PC-9 (cell line): Measurements from ENCODE around the gene NPC2. TPM values are rescaled to one million over a fixed set of nuclear protein-coding genes. Genes with fewer than 3 reads are reported as not detected.

Experiments used
- BruUV-seq: library from RNA; stranded (reverse); fragments of 400-500 nt; replicated peaks from 2 replicates; lab custom pipeline; 2021; lab: Mats Ljungman, UMichigan
- CTCF ChIA-PET: fragments of 300-600 bp; sonication (Branson Sonifier 250); formaldehyde crosslinking; loops from one replicate; lab custom pipeline; 2022; ENCODE audit warnings: antibody characterized with exemption; lab: Charles Lee
- POLR2A ChIA-PET: fragments of 300-600 bp; sonication (Branson Sonifier 250); formaldehyde crosslinking; loops from one replicate; lab custom pipeline; 2022; ENCODE audit warnings: antibody characterized with exemption; ENCODE audit not compliant: unreplicated experiment; lab: Charles Lee
- DNase-seq, 2 experiments: peaks; one replicate each; pipeline versions ENCODE4 v3.0.0 to v3.0.0-alpha.2; 2015 to 2022; ENCODE audit warnings: mixed read lengths in 1 of 2
- H2AFZ ChIP-seq: fragments of 200-600 bp; sonication (generic); 2 replicates; pipeline ENCODE4 v1.8.1; 2017; ENCODE audit warnings: antibody characterized with exemption
- H3F3A ChIP-seq: fragments of 200-600 bp; sonication (generic); 2 replicates; pipeline ENCODE4 v1.8.1; 2017; ENCODE audit warnings: antibody characterized with exemption, mild to moderate bottlenecking, low read depth; ENCODE audit not compliant: insufficient read depth
- H3K27ac ChIP-seq: fragments of 200-600 bp; sonication (generic); 2 replicates; pipeline ENCODE4 v1.6.1; 2016; ENCODE audit warnings: mixed run types
- H3K27me3 ChIP-seq: fragments of 200-600 bp; sonication (generic); 2 replicates; pipeline ENCODE4 v1.6.1; 2016; ENCODE audit warnings: low read depth, mixed run types; ENCODE audit not compliant: insufficient read depth
- H3K36me3 ChIP-seq: fragments of 200-600 bp; sonication (generic); 2 replicates; pipeline ENCODE4 v1.6.1; 2016; ENCODE audit warnings: low read depth, mixed run types
- H3K4me1 ChIP-seq: fragments of 200-600 bp; sonication (generic); replicated peaks from 2 replicates; pipeline ENCODE4 v1.6.1; 2016; ENCODE audit warnings: mixed run types; ENCODE audit not compliant: insufficient read depth
- H3K4me2 ChIP-seq: fragments of 200-600 bp; sonication (generic); 2 replicates; pipeline ENCODE4 v1.6.1; 2017; ENCODE audit warnings: mixed run types
- H3K4me3 ChIP-seq: fragments of 200-600 bp; sonication (generic); 2 replicates; pipeline ENCODE4 v1.6.1; 2016; ENCODE audit warnings: mixed run types
- H3K79me2 ChIP-seq: fragments of 200-600 bp; sonication (generic); 2 replicates; pipeline ENCODE4 v1.6.1; 2017; ENCODE audit warnings: low read depth, mixed run types
- H3K9me2 ChIP-seq: fragments of 200-600 bp; sonication (generic); 2 replicates; pipeline ENCODE4 v1.8.1; 2017; ENCODE audit warnings: mild to moderate bottlenecking; ENCODE audit not compliant: insufficient read depth
- H3K9me3 ChIP-seq: fragments of 200-600 bp; sonication (generic); 2 replicates; pipeline ENCODE4 v1.8.1; 2016; ENCODE audit warnings: low read depth; ENCODE audit not compliant: insufficient read depth
- H4K20me1 ChIP-seq: fragments of 200-600 bp; sonication (generic); 2 replicates; pipeline ENCODE4 v1.8.1; 2017; ENCODE audit not compliant: insufficient read depth
- EZH2 ChIP-seq: fragments of 200-600 bp; sonication (generic); IDR thresholded peaks from 2 replicates; pipeline ENCODE4 v1.8.0; 2017; ENCODE audit warnings: antibody characterized with exemption, low read depth
- intact Hi-C: fragments of 100-400 bp; cut with micrococcal nuclease; formaldehyde crosslinking; loops from one replicate; pipeline ENCODE4 v1.10.0; 2022; ENCODE audit not compliant: unreplicated experiment
- total RNA-seq: library from RNA; stranded (reverse); gene quantifications from 2 replicates; pipeline ENCODE4 v1.2.3, GENCODE V29; 2021
- TF ChIP-seq, protein P1 (sequence below): fragments of 200-600 bp; sonication (generic); conservative IDR thresholded peaks from 2 replicates; pipeline ENCODE4 v1.6.1; 2017; ENCODE audit warnings: mixed run types, antibody characterized with exemption, mild to moderate bottlenecking, moderate library complexity

The NPC2 gene
- total RNA-seq, 1 experiment from 2014 or later = 1,010 TPM

DNA sequence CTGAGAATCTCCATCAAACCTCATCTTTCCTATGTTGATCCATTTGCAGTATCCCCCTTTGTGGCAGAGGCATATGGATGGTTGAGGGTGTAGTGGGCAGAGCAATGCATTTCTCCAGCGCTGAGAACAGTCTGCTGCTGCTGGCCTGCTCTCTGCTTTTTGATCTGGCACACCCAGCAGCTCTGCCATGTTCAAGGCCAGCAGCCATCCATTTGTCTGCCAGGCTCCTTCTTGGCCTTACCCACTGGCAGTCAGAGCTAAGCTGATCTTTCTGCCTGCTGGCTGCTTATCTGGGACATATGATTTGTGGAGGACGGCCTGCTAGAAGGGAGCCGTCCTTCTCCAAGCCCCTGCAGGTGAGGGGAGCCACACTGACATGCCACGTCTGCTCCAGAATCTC lies 17.0 kb downstream of the NPC2 start:
- Histone ChIP-seq H3K27me3 (no peaks in the 10 kb centered on the region), H4K20me1 (no peaks in the 10 kb centered on the region; the same call in 1 of the 2 replicates), H3K4me2 (no peak overlapping the region), H3F3A (no peaks in the 10 kb centered on the region; the same call in 1 of the 2 replicates), H3K27ac (no peak overlapping the region), H3K9me3 (no peaks in the 10 kb centered on the region), H3K79me2 (no peaks in the 10 kb centered on the region), H3K9me2 (no peaks in the 10 kb centered on the region), H2AFZ (no peak overlapping the region), H3K36me3 (peaks cover 36% of the 10 kb centered on the region), H3K4me3 (no peak overlapping the region), H3K4me1 (no peaks in the 10 kb centered on the region)
- ChIA-PET POLR2A (interaction anchor here (0.5 kb wide), 1 partner anchor 28 kb away, joined by 3 read pairs; no protein-coding TSS in a partner anchor), CTCF (no interaction called here)
- DNase-seq = no peak
- TF ChIP-seq, protein P1, sequence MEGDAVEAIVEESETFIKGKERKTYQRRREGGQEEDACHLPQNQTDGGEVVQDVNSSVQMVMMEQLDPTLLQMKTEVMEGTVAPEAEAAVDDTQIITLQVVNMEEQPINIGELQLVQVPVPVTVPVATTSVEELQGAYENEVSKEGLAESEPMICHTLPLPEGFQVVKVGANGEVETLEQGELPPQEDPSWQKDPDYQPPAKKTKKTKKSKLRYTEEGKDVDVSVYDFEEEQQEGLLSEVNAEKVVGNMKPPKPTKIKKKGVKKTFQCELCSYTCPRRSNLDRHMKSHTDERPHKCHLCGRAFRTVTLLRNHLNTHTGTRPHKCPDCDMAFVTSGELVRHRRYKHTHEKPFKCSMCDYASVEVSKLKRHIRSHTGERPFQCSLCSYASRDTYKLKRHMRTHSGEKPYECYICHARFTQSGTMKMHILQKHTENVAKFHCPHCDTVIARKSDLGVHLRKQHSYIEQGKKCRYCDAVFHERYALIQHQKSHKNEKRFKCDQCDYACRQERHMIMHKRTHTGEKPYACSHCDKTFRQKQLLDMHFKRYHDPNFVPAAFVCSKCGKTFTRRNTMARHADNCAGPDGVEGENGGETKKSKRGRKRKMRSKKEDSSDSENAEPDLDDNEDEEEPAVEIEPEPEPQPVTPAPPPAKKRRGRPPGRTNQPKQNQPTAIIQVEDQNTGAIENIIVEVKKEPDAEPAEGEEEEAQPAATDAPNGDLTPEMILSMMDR = no peak
- TF ChIP-seq EZH2 = no peak
- no TSS peak for BruUV-seq
- intact Hi-C loops = no loop called here

DNA sequence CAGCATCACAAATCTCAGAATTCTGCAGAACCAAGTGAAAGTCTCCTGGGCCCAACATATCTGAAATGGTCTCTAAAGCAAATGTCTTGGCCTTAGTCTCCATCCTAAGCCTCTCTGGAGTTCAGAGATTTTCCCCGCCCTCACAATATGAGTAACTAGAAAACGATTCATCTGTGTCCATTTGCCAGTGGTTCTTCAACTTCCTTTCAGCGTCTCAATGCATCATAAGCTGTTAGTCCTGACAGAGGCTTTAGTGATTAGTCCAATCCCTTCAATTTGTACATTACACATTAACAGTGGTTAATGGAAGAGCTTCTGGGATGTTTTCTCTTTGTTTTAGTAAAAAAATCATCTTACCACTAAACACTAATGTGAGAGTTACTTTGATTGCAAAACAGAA lies 17.4 kb downstream of the NPC2 start:
- no peaks in the 10 kb centered on the region for H3K27me3 ChIP-seq
- BruUV-seq = no TSS peak
- H3K9me2 ChIP-seq = no peaks in the 10 kb centered on the region
- no peaks in the 10 kb centered on the region for H3K79me2 ChIP-seq
- no peaks in the 10 kb centered on the region for H3K9me3 ChIP-seq
- H3F3A ChIP-seq = no peaks in the 10 kb centered on the region; the same call in 1 of the 2 replicates
- TF ChIP-seq, protein P1 = no peak
- no peak for TF ChIP-seq EZH2
- no peak overlapping the region for H2AFZ ChIP-seq
- no peak overlapping the region for H3K4me2 ChIP-seq
- no peak overlapping the region for H3K4me3 ChIP-seq
- DNase-seq = no peak
- intact Hi-C loops = no loop called here
- H3K27ac ChIP-seq = no peak overlapping the region
- CTCF ChIA-PET = no interaction called here
- H4K20me1 ChIP-seq = no peaks in the 10 kb centered on the region; the same call in 1 of the 2 replicates
- POLR2A ChIA-PET = interaction anchor here (0.5 kb wide), 1 partner anchor 28 kb away, joined by 3 read pairs; no protein-coding TSS in a partner anchor
- H3K4me1 ChIP-seq = no peaks in the 10 kb centered on the region
- H3K36me3 ChIP-seq = peaks cover 34% of the 10 kb centered on the region

DNA sequence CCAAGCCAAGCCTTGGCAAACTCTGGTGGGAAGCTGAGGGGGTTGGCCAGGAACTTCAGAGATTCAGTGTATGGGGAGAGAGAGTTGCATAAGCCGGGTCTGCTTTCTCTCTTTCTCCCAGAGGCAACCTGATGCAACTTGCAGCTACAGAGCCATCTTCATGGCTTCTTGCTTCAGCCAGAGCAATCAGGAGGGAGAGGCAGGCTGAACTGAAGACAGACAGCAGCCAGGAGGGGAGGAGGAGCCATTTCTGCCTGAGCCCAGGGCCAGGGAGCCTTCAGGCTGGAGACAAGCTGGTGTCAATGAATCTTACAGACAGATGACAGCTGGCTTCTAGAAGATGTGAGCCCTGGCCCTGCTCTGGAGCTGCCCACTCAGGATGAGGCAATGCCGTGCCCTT lies 18.7 kb downstream of the NPC2 start:
- CTCF ChIA-PET = no interaction called here

More for the DNA sequence above, 18.7 kb downstream of the NPC2 start:
- Histone ChIP-seq H3K27me3 (no peaks in the 10 kb centered on the region), H3K36me3 (peaks cover 26% of the 10 kb centered on the region), H3K4me2 (no peak overlapping the region), H2AFZ (no peak overlapping the region), H3K79me2 (no peaks in the 10 kb centered on the region), H4K20me1 (no peaks in the 10 kb centered on the region; the same call in 1 of the 2 replicates), H3K27ac (no peak overlapping the region), H3K9me3 (no peaks in the 10 kb centered on the region), H3K4me1 (no peaks in the 10 kb centered on the region), H3K9me2 (no peaks in the 10 kb centered on the region), H3K4me3 (no peak overlapping the region), H3F3A (no peaks in the 10 kb centered on the region; the same call in 1 of the 2 replicates)
- BruUV-seq = no TSS peak
- POLR2A ChIA-PET = no interaction called here
- intact Hi-C loops = no loop called here
- no peak for TF ChIP-seq EZH2
- TF ChIP-seq, protein P1 = no peak
- no peak for DNase-seq
